Activated T-helper 17 cell treated with anti-CD3 and anti-CD28 coated beads, Interleukin-2, amount 50 U/mL, for 72 hours (primary cell): Measurements from ENCODE around the gene BHLHE40. TPM values are rescaled to one million over a fixed set of nuclear protein-coding genes. Genes with fewer than 3 reads are reported as not detected.

Source experiments
- ATAC-seq: fragments of 150-1000 bp; cut with Tn5 transposase; replicated peaks from 2 replicates; pipeline ENCODE4 v1.10.0; 2021; ENCODE audit warnings: mild to moderate bottlenecking, moderate library complexity
- H3K27ac Mint-ChIP-seq: one replicate; pipeline ENCODE4 v1.8.0; 2022; ENCODE audit warnings: mixed read lengths
- H3K27me3 Mint-ChIP-seq: one replicate; pipeline ENCODE4 v1.8.0; 2022; ENCODE audit warnings: mixed read lengths
- H3K36me3 Mint-ChIP-seq: one replicate; pipeline ENCODE4 v1.8.0; 2022; ENCODE audit warnings: low read depth, mild to moderate bottlenecking, mixed read lengths
- H3K4me1 Mint-ChIP-seq: one replicate; pipeline ENCODE4 v1.8.0; 2022; ENCODE audit warnings: mixed read lengths
- H3K4me3 Mint-ChIP-seq: one replicate; pipeline ENCODE4 v1.8.0; 2022; ENCODE audit warnings: mild to moderate bottlenecking, mixed read lengths
- H3K9me3 Mint-ChIP-seq: one replicate; pipeline ENCODE4 v1.8.0; 2022; ENCODE audit warnings: mixed read lengths
- total RNA-seq, 2 donors: library from RNA; stranded (reverse); gene quantifications; one replicate each; pipeline ENCODE4 v1.2.3, GENCODE V29; 2022

BHLHE40 gene
- total RNA-seq, 2 donors from 2014 or later: 217 to 527 TPM

- Mint-ChIP-seq H3K27ac (peak overlapping the region; percentile 53), H3K4me1 (peaks cover 24% of the 10 kb centered on the region), H3K27me3 (no peaks in the 10 kb centered on the region), H3K9me3 (no peaks in the 10 kb centered on the region), H3K36me3 (no peaks in the 10 kb centered on the region), H3K4me3 (no peak overlapping the region)
- ATAC-seq: no peak
Observed at GRCh38 chr3:4996223-4996765, 17.1 kb downstream of the BHLHE40 start.

DNA sequence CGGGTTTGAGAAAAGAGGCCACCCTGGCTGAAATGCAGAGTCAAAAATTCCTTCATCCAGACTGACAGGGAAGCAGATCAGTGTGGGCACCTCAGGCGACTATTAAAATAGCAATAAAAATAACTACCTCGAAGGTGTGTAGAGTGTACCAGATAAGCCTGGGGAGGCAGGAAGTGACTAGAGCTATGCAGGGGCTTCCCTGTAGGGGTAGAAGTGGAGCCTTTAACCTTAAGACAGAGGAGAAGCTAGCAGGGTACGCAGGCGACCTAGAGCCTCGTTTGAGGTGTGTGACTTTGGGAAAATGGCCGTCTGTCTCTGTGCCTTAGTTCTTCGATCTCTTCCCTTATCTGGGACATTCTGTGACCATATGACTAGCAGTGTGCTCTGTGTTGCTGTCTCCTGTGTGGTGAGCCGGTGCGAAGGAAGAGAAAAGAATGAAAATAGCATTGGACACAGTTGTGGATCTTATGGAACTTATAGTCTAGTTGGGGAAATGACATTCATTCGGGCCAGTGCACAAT, 17.6 kb downstream of the BHLHE40 start:
- ATAC-seq: no peak
- no peak overlapping the region for H3K4me3 Mint-ChIP-seq
- no peaks in the 10 kb centered on the region for H3K36me3 Mint-ChIP-seq
- H3K9me3 Mint-ChIP-seq: no peaks in the 10 kb centered on the region
- H3K27me3 Mint-ChIP-seq: no peaks in the 10 kb centered on the region
- H3K27ac Mint-ChIP-seq: peak overlapping the region; percentile 14
- peaks cover 24% of the 10 kb centered on the region for H3K4me1 Mint-ChIP-seq

DNA sequence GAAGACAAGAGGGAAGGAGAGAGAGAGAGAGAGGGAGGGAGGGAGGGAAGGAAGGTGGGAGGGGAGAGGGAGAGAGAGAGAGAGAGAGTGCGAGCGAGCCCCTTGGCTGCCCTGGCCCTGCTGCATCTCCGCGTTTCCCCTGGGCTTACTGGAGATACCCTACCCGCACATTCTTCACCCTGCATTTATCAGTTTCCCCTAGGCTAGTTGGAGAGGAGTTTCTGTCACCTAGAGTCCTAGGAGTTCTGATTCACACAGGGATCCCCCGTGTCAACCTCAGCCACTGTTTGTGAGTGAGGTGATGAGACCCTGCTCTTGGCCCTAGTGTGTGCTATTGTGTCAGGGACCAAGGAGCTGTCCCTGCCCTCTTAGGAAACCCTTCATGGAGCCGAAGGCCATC, 18.7 kb downstream of the BHLHE40 start:
- no peaks in the 10 kb centered on the region for H3K36me3 Mint-ChIP-seq
- peaks cover 29% of the 10 kb centered on the region for H3K4me1 Mint-ChIP-seq
- H3K9me3 Mint-ChIP-seq: no peaks in the 10 kb centered on the region
- H3K27me3 Mint-ChIP-seq: no peaks in the 10 kb centered on the region
- no peak for ATAC-seq
- H3K27ac Mint-ChIP-seq: no peak overlapping the region
- H3K4me3 Mint-ChIP-seq: no peak overlapping the region

DNA sequence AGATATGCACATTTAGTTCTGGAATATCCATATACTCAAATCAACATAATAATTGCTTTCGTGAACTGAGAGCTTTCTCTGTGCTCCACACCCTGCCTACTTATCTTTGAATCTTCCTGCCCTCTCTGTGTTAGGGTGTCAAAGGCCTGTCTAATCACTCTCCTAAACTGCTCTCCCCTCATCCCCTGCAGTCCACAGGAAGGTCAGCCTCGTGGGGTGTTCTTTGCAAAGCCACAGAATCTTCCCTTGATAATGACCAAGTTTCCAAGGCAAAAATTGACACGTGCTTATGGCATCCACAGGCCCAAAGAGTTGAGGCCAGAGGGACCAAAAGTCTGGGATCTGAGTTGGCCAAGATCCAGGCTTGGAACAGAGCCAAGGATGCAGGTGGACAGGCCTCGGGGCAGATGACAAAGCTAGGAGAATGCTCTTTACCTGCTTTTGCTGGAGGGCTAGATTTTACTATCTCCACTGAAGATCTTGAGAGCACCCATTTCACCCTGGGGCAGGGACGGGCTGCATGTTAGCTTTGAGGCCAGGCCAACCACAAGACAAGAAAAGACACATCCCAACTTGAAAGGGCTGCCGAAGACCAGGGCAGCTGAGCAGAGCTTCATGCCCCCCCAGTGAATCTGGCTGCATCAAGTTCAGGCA, 20.4 kb downstream of the BHLHE40 start:
- H3K27me3 Mint-ChIP-seq: no peaks in the 10 kb centered on the region
- peaks cover 23% of the 10 kb centered on the region for H3K4me1 Mint-ChIP-seq
- no peak overlapping the region for H3K27ac Mint-ChIP-seq
- no peak for ATAC-seq
- H3K4me3 Mint-ChIP-seq: no peak overlapping the region
- H3K9me3 Mint-ChIP-seq: no peaks in the 10 kb centered on the region
- H3K36me3 Mint-ChIP-seq: no peaks in the 10 kb centered on the region

DNA sequence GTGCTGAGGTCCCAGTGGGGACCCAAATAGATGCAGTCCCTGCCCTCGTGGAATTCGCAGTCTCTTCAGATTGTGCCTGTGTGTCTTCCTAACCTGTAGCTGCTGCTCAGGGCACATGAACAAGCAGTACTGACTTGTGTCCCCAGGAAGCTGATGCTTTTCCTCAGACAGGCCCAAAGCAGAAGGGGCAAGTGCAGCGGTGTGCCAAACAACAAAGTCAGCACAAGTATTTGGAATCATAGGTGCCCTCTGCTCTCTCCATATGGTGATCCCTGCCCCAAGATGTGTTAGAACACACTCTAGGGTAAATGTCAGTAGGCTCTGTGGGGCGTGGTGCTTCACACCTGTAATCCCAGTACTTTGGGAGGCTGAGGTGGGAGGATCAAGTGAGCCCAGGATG, 21.9 kb downstream of the BHLHE40 start:
- Mint-ChIP-seq H3K27me3 (no peaks in the 10 kb centered on the region), H3K4me1 (peaks cover 18% of the 10 kb centered on the region), H3K9me3 (no peaks in the 10 kb centered on the region), H3K36me3 (no peaks in the 10 kb centered on the region), H3K4me3 (no peak overlapping the region), H3K27ac (peak overlapping the region; percentile 81)
- no peak for ATAC-seq

DNA sequence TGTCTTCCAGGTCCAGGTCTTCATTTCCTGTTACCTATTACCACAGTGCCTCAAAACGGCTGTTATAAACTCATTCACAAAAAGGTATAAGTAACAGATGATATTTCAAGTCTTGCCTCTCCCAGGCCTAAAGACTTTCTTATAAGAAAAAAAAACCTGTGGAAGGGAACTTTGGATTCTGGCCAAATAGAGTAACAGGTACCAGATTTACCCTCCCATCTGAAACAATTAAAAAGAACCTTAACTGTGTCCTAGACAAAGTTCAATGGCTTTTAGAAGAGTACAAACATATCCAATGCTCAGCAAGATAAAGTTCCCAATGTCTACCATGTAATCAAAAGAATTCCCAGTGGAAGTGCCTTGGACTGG, 22.6 kb downstream of the BHLHE40 start:
- Mint-ChIP-seq H3K36me3 (peaks cover 4% of the 10 kb centered on the region), H3K27me3 (no peaks in the 10 kb centered on the region), H3K4me3 (peak overlapping the region; percentile 59), H3K27ac (peak overlapping the region; percentile 81), H3K9me3 (no peaks in the 10 kb centered on the region), H3K4me1 (peaks cover 21% of the 10 kb centered on the region)
- no peak for ATAC-seq

GRCh38 chr3:5002174-5002870, 23.1 kb downstream of the BHLHE40 start:
- Mint-ChIP-seq H3K27ac (peak overlapping the region; percentile 81), H3K4me1 (peaks cover 22% of the 10 kb centered on the region), H3K27me3 (no peaks in the 10 kb centered on the region), H3K4me3 (peak overlapping the region; percentile 59), H3K36me3 (peaks cover 6% of the 10 kb centered on the region), H3K9me3 (no peaks in the 10 kb centered on the region)
- ATAC-seq: peak; percentile 67

DNA sequence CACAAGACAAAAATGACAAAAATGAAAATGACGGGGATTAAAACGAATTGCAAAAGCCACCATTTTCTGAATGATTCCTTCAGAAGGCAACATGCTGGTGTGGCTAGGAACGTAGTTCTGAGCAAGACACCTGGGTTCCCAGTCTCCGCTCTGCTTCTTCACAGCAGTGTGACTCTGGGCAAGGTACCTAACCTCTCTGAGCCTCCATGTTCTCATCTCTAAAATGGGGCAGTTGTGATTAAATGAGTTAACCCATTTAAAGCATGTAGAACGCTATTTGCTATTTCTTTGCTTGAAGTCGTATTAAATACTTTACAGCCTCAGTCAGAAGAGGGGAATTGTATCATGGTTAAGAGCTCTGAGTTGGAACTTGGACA, 23.6 kb downstream of the BHLHE40 start:
- peak overlapping the region; percentile 81 for H3K27ac Mint-ChIP-seq
- ATAC-seq: no peak
- H3K9me3 Mint-ChIP-seq: no peaks in the 10 kb centered on the region
- H3K4me3 Mint-ChIP-seq: peak overlapping the region; percentile 59
- peaks cover 6% of the 10 kb centered on the region for H3K36me3 Mint-ChIP-seq
- H3K4me1 Mint-ChIP-seq: peaks cover 24% of the 10 kb centered on the region
- H3K27me3 Mint-ChIP-seq: no peaks in the 10 kb centered on the region

GRCh38 chr3:5004319-5005152, 25.3 kb downstream of the BHLHE40 start:
- H3K27me3 Mint-ChIP-seq: no peaks in the 10 kb centered on the region
- peaks cover 22% of the 10 kb centered on the region for H3K4me1 Mint-ChIP-seq
- H3K9me3 Mint-ChIP-seq: no peaks in the 10 kb centered on the region
- no peak for ATAC-seq
- peak overlapping the region; percentile 12 for H3K27ac Mint-ChIP-seq
- H3K36me3 Mint-ChIP-seq: peaks cover 6% of the 10 kb centered on the region
- H3K4me3 Mint-ChIP-seq: peak overlapping the region; percentile 1

DNA sequence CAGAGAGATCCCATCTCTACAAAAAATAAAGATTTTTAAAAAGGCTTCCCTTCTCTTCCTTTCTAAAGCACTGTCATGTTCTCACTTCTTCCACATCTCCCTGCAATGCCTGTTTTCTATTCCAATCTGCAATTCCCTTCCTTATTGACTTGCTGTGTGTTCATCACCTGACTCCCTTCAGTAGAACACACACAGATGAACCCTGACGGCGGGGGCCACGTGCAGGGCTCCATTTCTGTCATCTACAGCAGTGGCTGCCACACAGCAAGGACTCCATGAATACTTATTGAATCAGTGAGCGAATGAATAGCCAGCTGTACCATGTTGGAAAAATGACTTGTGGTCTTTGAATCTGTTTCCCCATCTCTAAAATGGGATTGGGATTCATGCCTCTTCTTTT, 26.1 kb downstream of the BHLHE40 start:
- H3K4me3 Mint-ChIP-seq: peak overlapping the region; percentile 1
- peaks cover 16% of the 10 kb centered on the region for H3K4me1 Mint-ChIP-seq
- no peak for ATAC-seq
- peak overlapping the region; percentile 12 for H3K27ac Mint-ChIP-seq
- no peaks in the 10 kb centered on the region for H3K9me3 Mint-ChIP-seq
- no peaks in the 10 kb centered on the region for H3K27me3 Mint-ChIP-seq
- H3K36me3 Mint-ChIP-seq: peaks cover 6% of the 10 kb centered on the region

GRCh38 chr3:5006755-5007202, 27.5 kb downstream of the BHLHE40 start:
- peak overlapping the region; percentile 97 for H3K27ac Mint-ChIP-seq
- no peaks in the 10 kb centered on the region for H3K9me3 Mint-ChIP-seq
- no peaks in the 10 kb centered on the region for H3K27me3 Mint-ChIP-seq
- ATAC-seq: peak; percentile 90
- peaks cover 23% of the 10 kb centered on the region for H3K4me1 Mint-ChIP-seq
- peak overlapping the region; percentile 79 for H3K4me3 Mint-ChIP-seq
- peaks cover 6% of the 10 kb centered on the region for H3K36me3 Mint-ChIP-seq

DNA sequence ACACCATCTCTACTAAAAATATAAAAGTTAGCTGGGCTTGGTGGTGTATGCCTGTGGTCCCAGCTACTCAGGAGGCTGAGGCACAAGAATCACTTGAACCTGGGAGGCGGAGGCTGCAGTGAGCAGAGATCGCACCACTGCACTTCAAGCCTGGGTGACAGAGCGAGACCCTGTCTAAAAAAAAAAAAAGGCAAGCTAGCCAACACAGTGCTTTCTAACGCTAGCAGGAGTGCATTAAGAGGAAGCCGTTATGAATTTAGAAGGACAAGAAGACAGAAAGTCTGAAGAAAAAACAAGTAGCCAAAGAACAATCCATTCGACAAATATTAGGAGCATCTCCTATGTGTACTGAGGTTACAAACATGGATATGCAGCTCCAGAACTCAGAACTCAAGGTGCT, 28.6 kb downstream of the BHLHE40 start:
- peak overlapping the region; percentile 79 for H3K4me3 Mint-ChIP-seq
- peaks cover 26% of the 10 kb centered on the region for H3K4me1 Mint-ChIP-seq
- H3K9me3 Mint-ChIP-seq: no peaks in the 10 kb centered on the region
- peaks cover 6% of the 10 kb centered on the region for H3K36me3 Mint-ChIP-seq
- ATAC-seq: no peak
- H3K27ac Mint-ChIP-seq: peak overlapping the region; percentile 97
- no peaks in the 10 kb centered on the region for H3K27me3 Mint-ChIP-seq

- no peak for ATAC-seq
- no peaks in the 10 kb centered on the region for H3K27me3 Mint-ChIP-seq
Observed at GRCh38 chr3:5009506-5010109, 30.4 kb downstream of the BHLHE40 start.

GRCh38 chr3:5010140-5010539, 30.9 kb downstream of the BHLHE40 start:
- H3K27me3 Mint-ChIP-seq: no peaks in the 10 kb centered on the region
- peaks cover 40% of the 10 kb centered on the region for H3K4me1 Mint-ChIP-seq
- no peak overlapping the region for H3K4me3 Mint-ChIP-seq
- no peak overlapping the region for H3K27ac Mint-ChIP-seq
- no peak for ATAC-seq
- H3K9me3 Mint-ChIP-seq: no peaks in the 10 kb centered on the region
- peaks cover 6% of the 10 kb centered on the region for H3K36me3 Mint-ChIP-seq

More at GRCh38 chr3:5009506-5010109, 30.4 kb downstream of the BHLHE40 start:
- H3K4me3 Mint-ChIP-seq: no peak overlapping the region
- peaks cover 6% of the 10 kb centered on the region for H3K36me3 Mint-ChIP-seq
- peaks cover 35% of the 10 kb centered on the region for H3K4me1 Mint-ChIP-seq
- H3K9me3 Mint-ChIP-seq: no peaks in the 10 kb centered on the region
- H3K27ac Mint-ChIP-seq: no peak overlapping the region
